Endometrial microvascular endothelial cells (primary cell): ENCODE results near the gene PPP1R3F. TPM values are rescaled to one million over a fixed set of nuclear protein-coding genes. Genes with fewer than 3 reads are reported as not detected.
"Not testable (repeated sequence)": the region's sequence is repeated elsewhere in the genome, so short reads cannot be mapped to it uniquely, and the experiment has no call there.

Experiments used
- in situ Hi-C: cut with HindIII; loops from 2 replicates; pipeline ENCODE4 v1.10.0; 2017; ENCODE audit warnings: low sequenced_read_pairs, low pct_unique_long_range_greater_than_20kb; ENCODE audit errors: inconsistent ontology term
- total RNA-seq: library from RNA; depleted of rRNA; stranded (reverse); fragments of >200 nt; gene quantifications from one replicate; pipeline ENCODE4 v1.2.3, GENCODE V29; 2015; ENCODE audit errors: inconsistent ontology term

PPP1R3F gene
- total RNA-seq, 1 donor from 2014 or later = 0.84 TPM

GRCh38 chrX:49300703-49301102 is 31.1 kb downstream of the PPP1R3F start:
- in situ Hi-C loops = no loop called here

GRCh38 chrX:49303346-49303745 is 33.8 kb downstream of the PPP1R3F start, which contains the start of gene GAGE10:
Gene GAGE10, plus strand, starts transcription at chrX:49303646. Its CDS starts 1,214 bp downstream, at chrX:49304860.
- in situ Hi-C loops = no loop called here

- in situ Hi-C loops = not testable (repeated sequence)
These were observed 38.2 kb downstream of the PPP1R3F start for GRCh38 chrX:49307775-49308174.

DNA sequence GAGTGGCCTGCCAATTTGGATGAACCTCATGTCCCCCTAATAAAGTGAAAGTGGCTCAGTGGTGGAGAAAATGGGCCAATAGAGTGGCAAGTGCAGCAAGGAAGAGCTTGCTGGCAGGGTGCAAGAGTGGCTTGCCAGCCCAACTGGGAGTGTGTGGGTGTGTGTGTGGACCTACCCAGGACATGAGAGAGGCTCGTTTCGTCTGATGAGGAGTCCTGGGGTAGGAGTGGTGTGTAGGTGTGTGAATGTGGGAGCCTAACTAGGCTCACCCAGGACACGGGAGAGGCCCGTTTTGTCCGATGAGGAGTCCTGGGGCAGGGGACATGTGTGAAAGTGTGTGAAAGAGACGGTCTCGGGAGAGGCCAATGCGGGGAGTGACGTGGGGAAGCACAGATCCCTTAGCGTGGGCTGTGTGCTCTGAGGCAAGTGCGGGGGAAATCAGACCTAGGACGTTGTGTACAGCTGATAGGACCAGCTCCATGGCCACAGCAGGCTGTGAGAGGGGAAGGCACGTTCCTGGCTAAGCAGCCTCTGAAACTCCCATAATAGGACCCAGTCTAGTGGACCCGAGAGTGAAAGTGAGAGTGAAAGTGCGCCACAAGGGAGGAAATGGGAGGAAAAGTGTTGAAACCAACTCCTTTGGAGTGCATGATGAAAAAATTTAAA is 39.1 kb downstream of the PPP1R3F start:
- in situ Hi-C loops = no loop called here

DNA sequence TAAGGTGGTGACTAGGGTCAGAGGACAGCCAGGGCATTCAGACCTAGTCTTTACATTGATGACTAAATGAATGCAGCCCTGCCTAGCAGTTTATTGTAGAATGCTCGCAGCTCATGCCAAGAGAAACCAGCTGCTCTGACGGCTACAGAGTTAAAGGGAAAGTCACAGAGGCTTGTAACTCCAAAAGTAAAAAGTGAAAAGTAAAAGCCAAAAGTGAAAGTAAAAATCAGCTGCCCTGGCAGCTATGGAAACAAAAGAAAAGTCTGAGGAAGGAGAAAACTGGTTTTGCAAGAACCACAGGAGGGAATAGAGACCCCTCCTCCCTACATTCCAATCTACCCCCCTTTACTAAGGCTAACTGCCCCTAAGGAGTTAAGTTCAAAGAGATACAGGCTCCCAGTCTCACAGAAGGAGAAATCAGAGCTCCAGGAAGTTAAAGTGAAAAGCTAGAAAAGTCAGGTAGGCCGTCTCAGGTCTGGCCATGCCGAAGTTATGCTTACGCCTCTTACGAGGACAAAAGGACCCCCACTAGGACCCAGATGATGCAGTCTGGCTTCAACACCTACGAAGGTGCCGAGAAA is 39.9 kb downstream of the PPP1R3F start:
- in situ Hi-C loops = no loop called here

- in situ Hi-C loops = no loop called here
These were observed 40.8 kb downstream of the PPP1R3F start for GRCh38 chrX:49310371-49310770.

DNA sequence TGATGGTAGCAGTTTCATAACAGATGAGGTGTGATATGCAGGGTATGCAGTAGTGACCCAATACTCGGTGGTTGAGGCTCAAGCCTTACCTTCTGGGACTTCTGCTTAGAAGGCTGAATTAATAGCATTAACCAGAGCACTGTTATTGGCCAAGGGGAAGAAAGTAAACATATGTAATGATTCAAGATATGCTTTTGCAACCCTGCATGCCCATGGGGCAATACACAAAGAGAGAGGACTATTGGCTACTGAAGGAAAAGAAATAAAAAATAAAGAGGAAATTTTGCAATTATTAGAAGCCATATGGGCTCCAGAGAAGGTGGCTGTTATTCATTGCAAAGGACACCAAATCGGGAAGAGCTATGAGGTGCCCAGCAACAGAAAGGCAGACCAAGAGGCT is 42.6 kb downstream of the PPP1R3F start:
- in situ Hi-C loops = no loop called here

DNA sequence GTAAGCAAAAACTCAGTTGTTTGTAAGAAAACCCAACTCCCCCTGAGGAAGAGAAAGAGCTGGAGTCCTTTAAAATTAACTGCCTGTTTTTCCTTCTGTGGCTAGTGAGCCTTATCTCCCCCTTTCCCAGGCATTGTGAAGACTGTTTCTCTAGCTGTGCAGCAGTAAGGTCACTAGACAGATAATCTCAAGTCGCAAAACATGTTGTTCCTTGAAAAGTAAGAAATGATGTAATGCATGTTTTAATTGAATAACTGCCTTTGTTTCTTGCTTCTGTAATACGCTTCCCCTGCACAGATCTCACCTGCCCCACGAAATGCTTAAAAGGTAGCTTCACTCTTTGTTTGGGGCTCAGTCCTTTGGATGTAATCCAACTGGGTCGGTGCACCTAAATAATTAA is 46.5 kb downstream of the PPP1R3F start:
- in situ Hi-C loops = no loop called here

GRCh38 chrX:49321737-49322136 is 52.1 kb downstream of the PPP1R3F start, which contains the start of gene GAGE12J:
Gene GAGE12J, plus strand, starts transcription at chrX:49322037. Its CDS starts 1,157 bp downstream, at chrX:49323194.
- in situ Hi-C loops = not testable (repeated sequence)

- in situ Hi-C loops = not testable (repeated sequence)
These were observed 52.7 kb downstream of the PPP1R3F start for GRCh38 chrX:49322266-49322665.

DNA sequence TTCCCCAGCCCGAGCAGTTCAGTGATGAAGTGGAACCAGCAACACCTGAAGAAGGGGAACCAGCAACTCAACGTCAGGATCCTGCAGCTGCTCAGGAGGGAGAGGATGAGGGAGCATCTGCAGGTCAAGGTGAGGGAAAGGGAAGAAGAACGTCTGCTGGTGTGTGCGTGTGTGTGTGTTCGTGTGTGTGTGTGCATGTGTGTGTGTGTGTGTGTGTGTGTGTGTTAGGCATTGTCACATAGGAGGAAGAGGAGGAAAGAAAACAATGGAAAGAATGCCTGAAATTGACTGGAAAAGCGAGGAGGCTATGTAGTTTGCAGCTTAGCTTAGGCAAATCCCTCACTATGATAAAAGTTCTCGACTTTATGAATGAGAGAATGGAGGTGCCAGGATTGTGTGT is 54.1 kb downstream of the PPP1R3F start:
- in situ Hi-C loops = not testable (repeated sequence)

- in situ Hi-C loops = not testable (repeated sequence)
These were observed 60.8 kb downstream of the PPP1R3F start for GRCh38 chrX:49330421-49330820.

DNA sequence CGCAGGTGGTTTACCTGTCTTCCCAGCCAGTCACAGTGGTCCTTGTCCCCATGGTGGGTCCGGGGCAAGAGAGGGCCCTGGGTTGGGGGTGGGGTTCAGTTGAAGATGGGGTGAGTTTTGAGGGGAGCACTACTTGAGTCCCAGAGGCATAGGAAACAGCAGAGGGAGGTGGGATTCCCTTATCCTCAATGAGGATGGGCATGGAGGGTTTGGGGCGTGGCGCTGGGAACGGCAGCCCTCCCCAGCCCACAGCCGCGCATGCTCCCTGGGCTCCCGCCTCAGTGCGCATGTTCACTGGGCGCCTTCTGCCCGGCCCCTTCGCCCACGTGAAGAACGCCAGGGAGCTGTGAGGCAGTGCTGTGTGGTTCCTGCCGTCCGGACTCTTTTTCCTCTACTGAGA is 61.7 kb downstream of the PPP1R3F start, which contains the start of gene GAGE13:
Gene GAGE13, plus strand, starts transcription at position 301 of the 400 bp plus-strand sequence. CDS start 1,156 bp downstream, outside the sequence.
- in situ Hi-C loops = not testable (repeated sequence)

- in situ Hi-C loops = not testable (repeated sequence)
These were observed 62.2 kb downstream of the PPP1R3F start for GRCh38 chrX:49331841-49332240.

Other genes with a start within 250 kb of the PPP1R3F start
- 82.3 TPM for gene TFE3, start 226.4 kb upstream of the PPP1R3F start, total RNA-seq
- gene CCDC120, start 210.8 kb upstream of the PPP1R3F start, total RNA-seq = 1.0 TPM
- gene PRAF2, start 195.8 kb upstream of the PPP1R3F start, total RNA-seq = 11.2 TPM
- gene WDR45, start 189.9 kb upstream of the PPP1R3F start, total RNA-seq = 33.7 TPM
- gene GPKOW, start 146.1 kb upstream of the PPP1R3F start, total RNA-seq = 29.1 TPM
- gene MAGIX, start 107.0 kb upstream of the PPP1R3F start, total RNA-seq = 3.7 TPM
- gene PLP2, start 97.9 kb upstream of the PPP1R3F start, total RNA-seq = 135 TPM
- gene PRICKLE3, start 83.4 kb upstream of the PPP1R3F start, total RNA-seq = 23.4 TPM
- gene SYP, start 69.6 kb upstream of the PPP1R3F start, total RNA-seq = 0.09 TPM
- not detected for gene CACNA1F, start 36.5 kb upstream of the PPP1R3F start, total RNA-seq
- gene CCDC22, start 34.3 kb upstream of the PPP1R3F start, total RNA-seq = 25.9 TPM
- gene FOXP3, start 5.1 kb upstream of the PPP1R3F start, total RNA-seq = 0.28 TPM
- not detected for gene GAGE10, start 33.9 kb downstream of the PPP1R3F start, total RNA-seq
- gene GAGE12J, start 52.2 kb downstream of the PPP1R3F start, total RNA-seq = not detected
- gene GAGE13, start 61.8 kb downstream of the PPP1R3F start, total RNA-seq = not detected